K562 (cell line): ENCODE measurements around the gene GAL3ST1. TPM values are rescaled to one million over a fixed set of nuclear protein-coding genes. Genes with fewer than 3 reads are reported as not detected.
A peak's percentile ranks its signal among the peaks of the same experiment; 100 is the strongest.

ENCODE experiments used
- BRCA1 ChIP-seq, 2 experiments: fragments of 450-650 bp in 1 of 2; sonication (generic) in 1 of 2; formaldehyde crosslinking in 1 of 2; IDR thresholded peaks; 2 replicates each; pipeline versions ENCODE4 v1.5.0 to v1.6.1; 2017 to 2020; ENCODE audit warnings: mild to moderate bottlenecking in 1 of 2, missing genetic modification reagents in 1 of 2
- CBFA2T2 ChIP-seq: fragments of 450-650 bp; conservative IDR thresholded peaks from 2 replicates; pipeline ENCODE4 v1.6.1; 2017; ENCODE audit warnings: mild to moderate bottlenecking
- CBFA2T3 ChIP-seq: fragments of 450-650 bp; IDR thresholded peaks from 2 replicates; pipeline ENCODE4 v1.6.1; 2017
- DDX20 ChIP-seq: fragments of 450-650 bp; IDR thresholded peaks from 2 replicates; pipeline ENCODE4 v1.6.1; 2016; ENCODE audit warnings: missing genetic modification characterization, low read depth, mild to moderate bottlenecking, missing compliant biosample characterization, moderate library complexity
- ELF2 ChIP-seq: fragments of 250-450 bp; sonication (Bioruptor Pico); IDR thresholded peaks from 2 replicates; pipeline ENCODE4 v1.5.0; 2021; ENCODE audit warnings: mild to moderate bottlenecking
- FOXA3 ChIP-seq, 2 experiments: fragments of 450-650 bp in 1 of 2; sonication (generic) in 1 of 2; formaldehyde crosslinking; IDR thresholded peaks in 1 of 2; conservative IDR thresholded peaks in 1 of 2; 2 replicates each; pipeline versions ENCODE4 v1.4.0 to v1.8.0; 2020 to 2022; ENCODE audit warnings: mild to moderate bottlenecking in 2 of 2, missing genetic modification reagents in 1 of 2
- HLTF ChIP-seq: fragments of 450-650 bp; IDR thresholded peaks from 2 replicates; pipeline ENCODE4 v1.6.1; 2016
- KAT7 ChIP-seq: sonication (generic); formaldehyde crosslinking; IDR thresholded peaks from 2 replicates; pipeline ENCODE4 v1.8.0; 2022; ENCODE audit warnings: missing genetic modification reagents, mild to moderate bottlenecking, borderline replicate concordance
- KLF13 ChIP-seq: fragments of 450-650 bp; IDR thresholded peaks from 2 replicates; pipeline ENCODE4 v1.6.1; 2016; ENCODE audit warnings: missing genetic modification characterization, low read depth, mild to moderate bottlenecking, missing compliant biosample characterization, moderate library complexity, borderline replicate concordance
- LEF1 ChIP-seq: fragments of 450-650 bp; IDR thresholded peaks from 2 replicates; pipeline ENCODE4 v1.6.1; 2016; ENCODE audit warnings: mild to moderate bottlenecking
- MAFF ChIP-seq: IDR thresholded peaks from 2 replicates; pipeline ENCODE4 v1.6.1; 2012; ENCODE audit warnings: low read length, improper control_type of control experiment
- MEIS2 ChIP-seq: fragments of 450-650 bp; IDR thresholded peaks from 2 replicates; pipeline ENCODE4 v1.6.1; 2014; ENCODE audit warnings: mild to moderate bottlenecking; ENCODE audit not compliant: partially characterized antibody
- MYNN ChIP-seq, 2 experiments: sonication (generic); formaldehyde crosslinking in 1 of 2; IDR thresholded peaks; 2 replicates each; pipeline versions ENCODE4 v1.5.0 to v1.6.1; 2016 to 2020; ENCODE audit warnings: antibody characterized with exemption in 1 of 2, missing genetic modification reagents in 1 of 2
- NFE2 ChIP-seq: IDR thresholded peaks from 2 replicates; pipeline ENCODE4 v1.6.1; 2014; ENCODE audit warnings: antibody characterized with exemption, low read depth
- PHF20 ChIP-seq: fragments of 450-650 bp; IDR thresholded peaks from 2 replicates; pipeline ENCODE4 v1.6.1; 2018; ENCODE audit not compliant: partially characterized antibody
- RBM22 ChIP-seq: fragments of 200-400 bp; formaldehyde crosslinking; IDR thresholded peaks from 2 replicates; pipeline ENCODE4 v1.6.1; 2018; ENCODE audit warnings: low read length, low read depth; ENCODE audit not compliant: poor library complexity, severe bottlenecking
- RBM25 ChIP-seq: fragments of 200-400 bp; formaldehyde crosslinking; IDR thresholded peaks from 2 replicates; pipeline ENCODE4 v1.6.1; 2018; ENCODE audit warnings: low read length, low read depth, moderate library complexity; ENCODE audit not compliant: severe bottlenecking
- SMAD2 ChIP-seq: fragments of 150-350 bp; IDR thresholded peaks from 2 replicates; pipeline ENCODE4 v1.6.1; 2014; ENCODE audit warnings: low read depth, mild to moderate bottlenecking, low read length
- SRF ChIP-seq, 2 experiments: fragments of 250-450, 450-650 bp in 1 of 2; sonication (Bioruptor Pico) in 1 of 2; sonication (generic) in 1 of 2; formaldehyde crosslinking; IDR thresholded peaks; 2 replicates each; pipeline versions ENCODE4 v1.5.0 to v1.5.1; 2020 to 2022; ENCODE audit warnings: mild to moderate bottlenecking in 1 of 2, missing genetic modification reagents in 1 of 2
- SRSF3 ChIP-seq: fragments of 200-400 bp; formaldehyde crosslinking; IDR thresholded peaks from 2 replicates; pipeline ENCODE4 v1.6.1; 2016; ENCODE audit warnings: mild to moderate bottlenecking, low read length, moderate library complexity; ENCODE audit not compliant: insufficient read depth
- TAF7 ChIP-seq: fragments of 450-650 bp; IDR thresholded peaks from 2 replicates; pipeline ENCODE4 v1.6.1; 2016; ENCODE audit warnings: missing genetic modification characterization, missing compliant biosample characterization
- ZNF239 ChIP-seq: fragments of 250-450 bp; sonication (Bioruptor Pico); IDR thresholded peaks from 2 replicates; pipeline ENCODE4 v1.4.0; 2020; ENCODE audit warnings: mild to moderate bottlenecking
- ZNF398 ChIP-seq: fragments of 250-450 bp; sonication (Bioruptor Pico); IDR thresholded peaks from 2 replicates; pipeline ENCODE4 v1.8.0; 2021; ENCODE audit warnings: moderate library complexity, mild to moderate bottlenecking, inconsistent platforms
- ZNF41 ChIP-seq: fragments of 250-450 bp; sonication (Bioruptor Pico); conservative IDR thresholded peaks from 2 replicates; pipeline ENCODE4 v1.4.0; 2020; ENCODE audit warnings: mild to moderate bottlenecking
- ZNF512 ChIP-seq: IDR thresholded peaks from 2 replicates; pipeline ENCODE4 v1.6.1; 2016; ENCODE audit warnings: missing genetic modification characterization, missing compliant biosample characterization
- ZNF75A ChIP-seq: fragments of 450-650 bp; formaldehyde crosslinking; IDR thresholded peaks from 2 replicates; pipeline ENCODE4 v1.4.0; 2020; ENCODE audit warnings: mild to moderate bottlenecking
- ZNF778 ChIP-seq: fragments of 450-650 bp; formaldehyde crosslinking; IDR thresholded peaks from 2 replicates; pipeline ENCODE4 v1.4.0; 2020; ENCODE audit warnings: mild to moderate bottlenecking, moderate library complexity
- polyA plus RNA-seq, 8 experiments: library from polyadenylated mRNA; depleted of rRNA in 4 of 8; stranded (reverse) in 5 of 8; unstranded in 3 of 8; fragments of >200 nt; fragmentation: Nextera tagmentation in 2 of 8; fragmentation: Illumina TruSeq in 1 of 8; extraction: Ambion mirVana in 2 of 8; extraction: Trizol in 1 of 8; gene quantifications; 2 replicates each; pipeline versions ENCODE4 v1.2.1 to v1.2.3, GENCODE V29; 2011 to 2014; ENCODE audit warnings: inconsistent platforms in 1 of 8, missing spikeins in 1 of 8
- total RNA-seq, 7 experiments: library from RNA; depleted of rRNA in 6 of 7; stranded (reverse); fragments of >200 nt in 6 of 7; fragmentation: Illumina TruSeq in 2 of 7; extraction: Trizol in 2 of 7; gene quantifications; 2 replicates each; pipeline versions ENCODE4 v1.2.1 to v1.2.3, GENCODE V29; 2011 to 2021; ENCODE audit warnings: low replicate concordance in 1 of 7

GAL3ST1 gene
- total and polyA plus RNA-seq, 9 of the 15 experiments (the other 6 are each of a cell fraction or from before 2014, with no cell fraction given) = 0.03 to 1.9 (median 0.33) TPM; not detected in 1

- TF ChIP-seq RBM25 (no peak), MAFF (peak; percentile 86), ZNF512 (tag) (no peak), CBFA2T3 (peak; percentile 27; the same call in 1 of the 2 replicates), DDX20 (tag) (no peak), ELF2 (CRISPR knock-in tag) (no peak), FOXA3 (CRISPR knock-in tag; conservative IDR thresholded peaks at IDR 0.05 in 1 of 2, IDR thresholded peaks at IDR 0.05 in 1 of 2) (no peak), KAT7 (CRISPR knock-in tag) (0 out of 2 replicates have a peak, but pooled peaks have one; percentile 51), ZNF75A (CRISPR knock-in tag) (no peak), ZNF41 (CRISPR knock-in tag) (no peak), PHF20 (no peak), LEF1 (peak; percentile 70; the same call in 1 of the 2 replicates), KLF13 (no peak), ZNF778 (CRISPR knock-in tag) (no peak), SRF (CRISPR knock-in tag; IDR thresholded peaks at IDR 0.05) (no peak; a peak in 1 of 4 replicates), SRSF3 (no peak), HLTF (no peak), MEIS2 (peak; percentile 20), RBM22 (no peak), ZNF239 (CRISPR knock-in tag) (no peak), SMAD2 (no peak), BRCA1 (IDR thresholded peaks at IDR 0.05) (no peak), BRCA1 (CRISPR knock-in tag; IDR thresholded peaks at IDR 0.05) (no peak), ZNF398 (CRISPR knock-in tag) (no peak), TAF7 (tag) (no peak), NFE2 (peak; percentile 93), MYNN (IDR thresholded peaks at IDR 0.05) (no peak), MYNN (CRISPR knock-in tag; IDR thresholded peaks at IDR 0.05) (no peak), CBFA2T2 (no peak)
Observed at GRCh38 chr22:30609260-30610185, 35.1 kb upstream of the GAL3ST1 start (continued).
